SHP77 (cell line): Measurements from ENCODE around the gene CUX1.
"Not testable (repeated sequence)": the region's sequence is repeated elsewhere in the genome, so short reads cannot be mapped to it uniquely, and the experiment has no call there.

Source experiments
- DNase-seq, 2 experiments: peaks; one replicate each; lab custom pipeline; 2025; lab: John Stamatoyannopoulos, UW

CUX1 gene

DNA sequence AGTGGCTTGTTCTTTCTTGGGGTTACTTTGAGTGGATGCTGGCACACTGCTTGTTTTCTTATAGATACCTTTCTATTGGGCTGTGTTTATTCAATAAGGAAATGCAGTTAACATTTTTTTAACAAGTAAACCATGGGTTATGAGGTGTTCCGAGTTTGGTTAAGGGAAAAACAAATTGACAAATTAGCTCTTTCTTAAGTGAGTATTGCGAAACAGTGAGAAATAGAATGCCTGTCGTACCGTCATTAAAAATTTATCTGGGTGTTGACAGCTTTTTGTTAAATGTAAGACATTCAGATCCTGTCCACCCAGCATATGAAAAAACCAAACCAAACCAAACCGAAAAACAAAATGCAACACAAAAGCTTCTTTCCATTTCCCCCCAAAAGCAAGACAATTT lies 6.2 kb downstream of the CUX1 start:
- no peak for DNase-seq

DNA sequence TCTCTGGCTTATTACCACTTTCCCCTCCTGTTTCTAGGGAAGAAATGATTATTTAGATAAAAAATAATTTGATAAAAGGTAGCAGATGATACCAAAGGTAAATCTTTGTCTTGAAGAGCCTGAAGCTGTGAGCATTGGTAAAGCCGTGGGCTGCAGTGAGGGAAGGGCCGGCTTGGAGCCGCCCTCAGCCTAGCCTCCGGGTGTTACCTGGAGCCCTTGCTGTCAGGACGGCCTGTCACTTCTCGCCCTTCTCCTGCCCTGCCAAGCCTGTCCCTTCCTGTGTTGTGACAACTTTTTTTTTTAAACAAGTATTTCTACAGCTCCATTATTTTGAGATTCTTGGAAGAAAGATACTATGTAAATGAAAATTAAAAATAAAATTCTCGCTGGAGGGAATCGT lies 7.0 kb downstream of the CUX1 start:
- no peak for DNase-seq

DNA sequence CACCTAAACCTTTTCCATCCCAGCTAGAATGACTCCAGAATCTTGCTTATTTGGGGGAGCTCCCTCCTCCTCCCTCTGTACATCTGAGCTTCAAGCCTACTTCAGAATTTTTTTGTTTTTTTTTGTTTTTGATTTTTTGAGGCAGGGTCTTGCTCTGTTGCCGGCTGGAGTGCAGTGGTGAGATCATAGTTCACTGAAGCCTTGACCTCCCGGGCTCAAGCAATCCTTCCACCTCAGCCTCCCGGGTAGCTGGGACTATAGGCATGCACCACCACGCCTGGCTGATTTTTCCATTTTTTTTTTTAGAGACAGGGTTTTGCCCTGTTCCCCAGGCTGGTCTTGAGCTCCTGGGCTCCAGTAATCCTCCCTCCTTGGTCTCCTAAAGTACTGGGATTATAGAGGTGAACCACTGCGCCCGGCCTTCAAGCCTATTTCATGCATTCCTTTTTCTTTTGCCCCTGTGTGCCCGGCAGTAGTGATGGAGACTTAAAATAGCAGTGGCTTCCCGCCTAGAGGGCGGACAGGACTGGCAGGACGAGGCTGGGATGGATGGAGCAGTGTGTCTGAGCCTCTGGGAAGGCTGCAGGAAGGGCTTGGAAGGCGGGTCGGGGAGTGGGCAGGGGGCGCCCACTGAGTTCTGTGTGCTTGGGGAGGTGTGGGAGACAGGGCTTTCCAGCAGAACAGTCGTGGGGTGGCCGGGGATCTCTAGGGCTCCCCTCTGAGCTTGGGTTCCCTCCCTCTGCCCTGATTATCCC lies 8.8 kb downstream of the CUX1 start:
- no peak for DNase-seq

DNA sequence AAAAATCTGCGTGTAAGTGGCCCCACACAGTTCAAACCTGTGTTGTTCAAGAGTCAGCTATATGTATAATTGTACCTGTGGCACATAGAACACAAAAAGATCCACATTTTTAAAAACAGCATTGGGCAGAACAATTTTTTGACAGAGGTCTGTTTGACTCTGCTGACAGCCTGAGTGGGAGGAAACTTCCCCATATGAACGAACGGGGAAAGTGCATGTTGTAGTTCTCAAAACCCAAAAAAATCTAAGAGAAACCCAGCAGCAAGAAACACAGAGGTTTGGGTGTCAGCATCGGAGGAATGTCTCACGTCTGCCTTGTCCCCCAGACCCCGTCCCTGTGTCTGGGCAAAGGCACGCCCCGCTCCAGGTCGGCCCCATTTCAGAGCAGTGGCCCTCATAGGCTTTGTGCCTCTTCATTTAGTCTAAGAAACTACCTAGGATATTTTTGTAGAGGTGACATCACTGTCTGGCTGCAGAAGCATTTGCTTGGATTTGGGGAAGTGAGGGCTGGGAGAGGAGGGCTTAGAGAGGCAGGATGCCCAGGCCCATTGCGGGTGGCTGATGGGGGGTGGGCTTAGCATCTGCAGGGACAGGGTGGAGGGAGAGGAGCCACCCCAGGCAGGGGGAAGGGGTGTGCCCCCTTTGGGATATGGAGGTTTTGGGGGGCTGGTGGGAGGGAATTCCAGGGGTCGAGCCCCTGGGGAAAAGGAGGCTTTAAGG lies 11.0 kb downstream of the CUX1 start:
- no peak for DNase-seq

DNA sequence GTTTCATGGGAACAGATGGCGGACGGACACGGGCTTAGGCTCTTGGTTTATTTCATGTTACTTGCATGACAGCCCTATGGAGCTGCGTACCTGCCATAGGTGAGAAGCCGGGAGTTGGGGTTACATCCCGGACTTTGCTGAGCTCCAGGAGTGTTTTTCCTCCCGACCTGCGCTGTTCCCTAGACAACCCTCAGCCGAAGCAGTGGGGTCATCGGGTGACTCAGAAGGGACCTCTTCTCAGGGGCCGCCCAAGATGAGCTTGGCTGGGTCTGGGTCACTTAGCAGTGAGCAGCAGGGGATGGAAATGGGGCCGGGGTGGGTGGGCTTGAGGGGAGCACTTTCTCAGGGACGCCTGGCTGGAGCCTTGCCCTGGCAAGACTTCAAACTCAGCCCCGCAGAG lies 11.9 kb downstream of the CUX1 start:
- DNase-seq = no peak

DNA sequence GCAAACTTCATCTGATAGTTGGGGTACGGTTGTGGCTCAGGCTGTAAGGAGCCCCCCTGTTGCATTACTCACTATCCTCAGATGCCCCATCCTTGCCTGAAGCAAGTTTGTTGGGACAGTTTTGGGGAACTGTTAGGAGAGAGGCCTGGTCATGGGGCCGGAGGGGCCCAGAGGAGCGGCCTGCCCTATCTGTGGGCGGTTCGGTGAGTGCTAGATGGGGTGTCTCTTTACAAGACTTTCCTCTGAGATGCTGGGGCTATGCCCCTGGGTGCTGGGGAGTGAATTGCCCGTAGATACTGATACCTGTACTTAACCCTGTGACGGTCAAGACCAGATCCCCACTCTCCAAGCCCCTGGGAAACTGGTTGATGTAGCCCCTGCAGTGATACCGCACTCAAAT lies 12.4 kb downstream of the CUX1 start:
- DNase-seq = no peak

DNA sequence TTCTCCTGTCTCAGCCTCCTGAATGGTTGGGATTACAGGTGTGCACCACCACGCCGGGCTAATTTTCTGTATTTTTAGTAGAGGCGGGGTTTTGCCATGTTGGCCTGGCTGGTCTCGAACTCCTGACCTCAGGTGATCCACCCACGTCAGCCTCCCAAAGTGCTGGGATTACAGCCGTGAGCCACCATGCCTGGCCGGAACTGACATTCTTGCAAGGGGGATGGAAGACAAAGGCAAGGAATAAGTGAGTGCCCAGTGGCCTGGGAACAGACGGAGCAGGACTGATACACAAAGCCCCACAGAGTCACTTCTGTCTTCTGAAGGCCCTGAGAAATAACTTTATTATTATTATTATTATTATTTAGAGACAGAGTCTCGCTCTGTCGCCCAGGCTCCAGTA lies 14.0 kb downstream of the CUX1 start:
- not testable (repeated sequence) for DNase-seq

DNA sequence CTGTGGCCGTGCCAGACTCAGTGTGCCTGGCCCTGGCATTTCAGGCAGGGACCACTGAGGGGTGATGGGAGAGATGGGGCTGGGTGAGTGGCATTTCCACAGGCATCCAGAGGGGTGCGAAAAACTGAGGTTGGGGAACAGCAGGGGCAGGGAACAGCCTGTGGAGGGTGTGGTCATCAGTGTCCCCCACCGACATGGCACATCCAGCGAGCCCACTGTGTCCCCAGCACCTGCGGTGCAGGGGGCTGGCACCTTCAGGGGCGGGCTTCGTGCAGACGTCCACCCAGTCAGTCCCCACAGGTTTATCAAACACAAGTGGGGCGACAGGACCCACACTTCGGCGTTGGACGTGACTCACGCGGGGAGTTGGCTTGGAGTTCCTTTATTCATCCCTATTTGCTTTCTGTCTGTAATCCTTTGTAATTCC lies 14.8 kb downstream of the CUX1 start:
- no peak for DNase-seq

DNA sequence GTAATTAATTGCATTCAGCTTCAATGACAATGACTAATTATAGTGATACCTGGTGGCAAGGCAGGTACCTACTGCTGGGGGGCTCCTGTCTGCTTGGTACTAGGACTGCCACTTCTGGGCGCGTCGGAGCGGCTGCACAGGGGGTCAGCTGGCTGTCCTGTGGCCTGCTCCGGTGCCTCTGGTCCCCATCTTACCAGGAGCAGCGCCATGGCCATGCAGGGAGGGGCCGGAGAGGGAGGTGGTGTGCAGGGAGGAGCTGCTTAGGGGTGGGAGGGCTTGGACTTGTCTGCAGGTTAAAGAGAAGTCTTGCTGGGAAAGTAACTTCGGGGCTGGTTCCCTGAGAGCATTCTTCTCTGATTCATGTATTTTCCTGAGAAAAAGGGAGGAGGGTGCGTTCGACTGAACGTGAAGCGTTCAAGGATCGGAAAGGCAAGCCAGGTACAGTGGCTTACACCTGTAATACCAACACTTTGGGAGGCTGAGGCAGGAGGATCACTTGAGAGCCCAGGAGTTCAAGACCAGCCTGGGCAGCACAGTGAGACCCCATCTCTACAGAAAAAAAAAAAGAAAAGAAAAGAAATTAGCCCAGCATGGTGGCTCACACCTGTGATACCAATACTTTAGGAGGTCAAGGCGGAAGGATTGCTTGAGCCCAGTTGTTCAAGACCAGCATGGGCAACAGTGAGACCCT lies 15.4 kb downstream of the CUX1 start:
- no peak for DNase-seq

DNA sequence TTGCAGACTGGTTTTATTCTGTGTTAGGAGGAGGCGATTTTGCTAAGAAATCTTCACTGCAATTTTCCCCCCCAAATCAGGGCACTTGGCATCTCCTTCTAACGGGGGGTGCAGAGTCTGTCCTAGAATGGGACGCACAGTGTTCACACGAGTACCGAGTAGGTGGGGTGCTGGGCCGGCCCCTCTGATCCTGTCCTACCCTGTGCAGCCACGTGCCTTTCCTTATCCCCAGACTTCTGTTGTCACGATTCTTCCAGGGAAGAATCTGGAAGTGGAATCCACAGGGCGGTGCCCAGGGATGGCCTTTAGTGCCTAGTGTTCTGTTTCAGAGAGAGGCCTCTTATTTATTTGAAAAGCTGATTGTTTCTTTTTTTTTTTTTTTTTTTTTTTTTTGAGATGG lies 16.4 kb downstream of the CUX1 start:
- no peak for DNase-seq

DNA sequence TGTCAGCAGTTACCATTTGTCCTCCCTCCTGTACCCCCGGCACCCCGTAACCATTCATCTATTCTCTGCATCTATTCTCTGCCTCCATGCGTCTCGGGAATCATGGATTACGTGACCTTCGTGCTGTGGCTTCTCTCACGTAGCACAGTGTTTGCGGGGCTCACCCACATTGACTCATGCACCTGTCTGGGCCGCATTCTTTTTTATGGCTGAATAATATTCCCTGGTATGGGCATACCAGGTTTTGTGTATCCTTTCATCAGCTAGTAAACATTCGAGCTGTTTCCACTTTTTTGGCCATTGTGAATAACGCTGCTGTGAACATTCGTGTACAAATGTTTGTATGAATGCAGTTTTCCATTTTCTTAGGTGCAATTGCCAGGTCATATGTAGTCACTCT lies 17.7 kb downstream of the CUX1 start:
- no peak for DNase-seq

DNA sequence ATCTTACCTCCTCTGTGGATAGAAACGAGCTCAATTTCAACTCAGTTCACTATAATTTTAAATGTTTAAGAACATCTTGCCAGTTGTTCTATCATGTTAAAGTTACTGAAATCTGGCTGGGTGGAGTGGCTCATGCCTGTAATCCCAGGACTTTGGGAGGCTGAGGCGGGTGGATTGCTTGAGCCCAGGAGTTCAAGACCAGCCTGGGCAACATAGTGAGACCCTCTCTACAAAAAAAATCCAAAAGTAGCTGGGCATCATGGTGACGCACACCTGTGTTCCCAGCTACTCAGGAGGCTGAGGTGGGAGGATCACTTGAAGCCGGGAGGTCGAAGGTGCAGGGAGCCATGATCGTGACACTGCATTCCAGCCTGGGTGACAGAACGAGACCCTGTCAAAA lies 20.0 kb downstream of the CUX1 start:
- not testable (repeated sequence) for DNase-seq

DNA sequence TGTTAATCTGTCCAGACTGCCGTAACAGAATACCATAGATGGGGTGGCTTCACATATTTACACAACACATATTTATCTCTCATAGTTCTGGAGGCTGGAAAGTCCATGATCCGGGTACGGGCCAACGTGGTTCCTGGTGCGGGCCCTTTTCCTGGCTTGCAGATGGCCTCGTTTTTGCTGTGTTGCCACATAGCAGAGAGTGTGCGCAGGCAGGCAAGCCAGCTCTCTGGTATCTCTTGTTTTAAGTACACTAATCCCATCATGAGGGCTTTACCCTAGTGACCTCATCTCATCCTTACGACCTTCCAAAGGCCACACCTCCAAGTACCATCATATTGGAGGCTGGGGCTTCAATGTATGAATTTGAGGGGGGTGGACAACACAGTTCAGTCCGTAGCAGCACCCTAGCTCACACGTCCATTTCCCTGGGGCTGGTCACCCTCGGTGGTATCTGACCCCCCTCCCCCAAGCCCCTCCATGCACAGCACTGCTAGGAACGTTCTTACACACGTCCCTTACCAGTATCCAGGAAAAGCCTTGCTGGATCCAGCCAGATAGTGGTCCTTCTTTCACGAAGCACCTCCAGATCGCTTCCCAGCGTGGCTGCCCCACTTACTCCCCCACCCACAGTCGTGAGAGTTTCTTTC lies 21.5 kb downstream of the CUX1 start:
- DNase-seq = no peak

DNA sequence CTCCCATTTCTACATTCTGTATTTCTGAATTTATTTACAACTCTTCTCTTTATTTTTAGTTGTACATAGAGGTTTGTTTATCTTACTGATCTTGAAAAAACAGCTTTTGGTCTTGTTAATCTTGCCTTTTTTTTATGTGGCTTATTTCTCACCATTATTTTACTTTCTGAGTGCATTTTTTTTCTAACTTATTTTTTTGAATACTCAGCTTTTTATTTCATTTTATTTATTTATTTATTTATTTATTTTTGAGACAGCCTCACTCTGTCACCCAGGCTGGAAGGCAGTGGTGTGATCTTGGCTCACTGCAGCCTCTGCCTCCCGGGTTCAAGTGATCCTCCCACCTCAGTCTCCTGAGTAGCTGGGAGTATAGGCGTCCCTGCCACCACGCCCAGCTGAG lies 23.9 kb downstream of the CUX1 start:
- DNase-seq = no peak

DNA sequence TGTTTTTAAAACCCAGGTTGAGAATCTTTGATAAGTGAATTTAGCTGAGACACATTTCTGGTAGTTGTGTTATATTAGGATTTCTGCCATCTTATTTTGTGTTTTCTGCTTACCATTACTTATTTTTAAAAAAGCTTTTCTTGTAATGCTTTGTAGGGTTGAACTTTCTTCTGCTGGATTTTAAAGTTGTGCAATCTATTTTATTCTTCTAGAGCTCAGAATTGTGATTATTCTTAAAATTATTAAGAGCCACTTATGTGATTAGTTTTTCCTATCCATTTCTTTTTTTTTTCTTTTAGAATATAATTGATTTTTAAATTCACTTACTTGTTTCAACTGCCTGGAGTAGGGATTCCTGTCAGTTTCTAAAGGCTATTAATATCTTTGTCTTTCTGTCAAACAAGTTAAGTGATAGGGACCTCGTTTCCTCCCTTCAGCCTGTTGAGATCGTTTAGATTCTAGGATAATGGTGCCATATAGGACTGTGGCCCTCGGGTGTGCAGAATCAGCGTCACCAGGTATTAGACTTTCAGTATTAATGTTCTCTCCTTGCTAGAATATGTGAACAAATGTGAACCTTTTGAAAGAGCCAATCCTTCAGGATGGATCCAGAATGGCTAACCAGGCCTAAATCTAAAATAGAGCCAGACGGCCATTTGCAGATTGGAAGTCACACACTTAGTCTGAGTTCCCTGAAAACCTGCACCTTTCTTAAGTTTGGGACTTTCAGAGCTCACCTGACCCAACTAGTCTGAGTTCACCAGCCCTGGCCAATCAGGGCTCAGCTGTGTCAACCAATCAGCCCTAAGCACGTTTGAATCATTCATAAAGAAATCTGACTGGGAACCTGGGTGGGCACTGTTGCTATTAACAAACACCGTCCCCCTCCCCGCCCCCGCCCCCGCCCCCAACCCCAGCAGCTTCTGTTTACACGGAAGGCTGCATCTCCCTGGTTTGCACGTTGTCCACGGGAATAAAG lies 26.2 kb downstream of the CUX1 start:
- no peak for DNase-seq

DNA sequence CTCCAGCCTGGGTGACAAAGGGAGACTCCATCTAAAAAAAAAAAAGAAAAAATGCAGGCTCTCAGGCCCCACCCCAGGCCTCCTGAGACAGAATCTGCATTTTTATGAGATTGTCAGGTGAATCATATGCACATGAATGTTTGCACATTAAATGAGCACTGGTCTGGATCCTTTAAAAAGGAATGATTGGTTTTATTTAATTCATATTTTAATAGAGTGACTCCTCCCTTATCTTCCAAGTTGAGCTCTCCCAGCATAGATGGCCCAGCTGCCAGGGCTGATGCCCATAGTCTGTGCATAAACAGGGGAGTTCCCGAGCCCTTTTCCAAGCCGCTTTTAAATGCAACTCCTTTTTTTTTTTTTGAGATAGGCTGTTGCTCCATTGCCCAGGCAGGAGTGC lies 28.5 kb downstream of the CUX1 start:
- DNase-seq = no peak

DNA sequence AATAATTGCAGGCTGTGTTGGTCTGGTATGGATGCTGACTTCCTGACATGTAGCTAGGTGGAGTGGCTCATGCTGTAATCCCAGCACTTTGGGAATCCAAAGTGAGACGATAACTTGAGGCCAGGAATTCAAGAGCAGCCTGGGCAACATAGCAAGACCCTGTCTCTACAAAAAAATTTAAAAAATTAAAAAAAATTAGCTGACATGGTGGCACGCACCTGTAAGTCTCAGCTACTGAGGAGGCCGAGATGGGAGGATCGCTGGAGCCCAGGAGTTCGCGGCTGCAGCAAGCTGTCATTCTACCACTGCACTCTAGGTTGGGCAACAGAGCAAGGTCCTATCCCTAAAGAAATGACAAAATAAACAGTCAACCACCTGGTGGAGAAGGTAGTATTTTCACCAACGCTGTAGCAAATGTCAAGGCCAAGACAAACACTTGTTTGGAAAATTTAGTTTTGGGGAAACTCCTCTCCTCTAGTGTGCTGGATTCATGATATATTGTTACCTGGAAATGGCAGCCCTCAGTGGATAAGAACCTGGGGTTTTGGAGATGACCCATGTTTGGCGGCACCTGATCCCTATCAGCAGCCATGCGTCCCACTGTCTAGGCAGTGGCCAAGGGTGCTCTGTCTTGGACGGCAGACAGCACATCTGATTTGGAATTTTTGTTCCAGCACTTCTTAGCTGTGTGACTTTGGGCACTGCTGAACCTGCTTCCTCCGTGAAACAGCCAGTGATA lies 29.5 kb downstream of the CUX1 start:
- no peak for DNase-seq

DNA sequence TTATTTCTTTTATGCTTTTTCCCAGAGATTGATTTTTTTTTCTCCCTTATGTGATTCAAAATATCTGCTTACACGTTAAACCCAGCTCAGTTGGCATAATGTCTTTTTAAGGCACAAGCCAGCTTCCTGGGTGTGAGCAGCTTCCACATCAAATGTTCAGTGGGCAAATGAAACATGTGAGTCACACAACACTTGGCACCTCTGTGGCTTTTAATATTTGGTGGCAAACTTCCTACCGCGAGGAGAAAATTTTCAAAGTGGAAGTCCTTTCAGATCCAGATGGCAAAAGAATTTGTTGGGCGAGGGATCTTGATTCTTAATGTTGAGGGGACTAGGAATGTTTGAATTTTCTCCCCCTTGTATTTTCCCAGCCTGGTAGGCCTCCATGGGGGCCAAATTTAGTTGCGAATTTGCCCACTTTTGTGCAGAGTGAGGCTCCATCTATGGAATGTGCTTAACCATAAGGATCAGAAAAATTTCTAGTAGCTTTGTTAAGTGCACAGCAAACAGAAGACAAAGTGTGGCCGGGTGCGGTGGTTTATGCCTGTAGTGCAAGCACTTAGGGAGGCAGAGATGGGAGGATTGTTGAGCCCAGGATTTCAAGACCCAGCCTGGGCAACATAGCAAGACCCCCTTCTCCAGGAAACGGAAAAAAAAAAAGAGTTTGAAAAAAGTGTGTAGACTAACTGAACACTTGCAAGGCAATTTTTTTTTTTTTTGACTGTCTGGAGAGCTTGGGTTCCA lies 31.0 kb downstream of the CUX1 start:
- no peak for DNase-seq

DNA sequence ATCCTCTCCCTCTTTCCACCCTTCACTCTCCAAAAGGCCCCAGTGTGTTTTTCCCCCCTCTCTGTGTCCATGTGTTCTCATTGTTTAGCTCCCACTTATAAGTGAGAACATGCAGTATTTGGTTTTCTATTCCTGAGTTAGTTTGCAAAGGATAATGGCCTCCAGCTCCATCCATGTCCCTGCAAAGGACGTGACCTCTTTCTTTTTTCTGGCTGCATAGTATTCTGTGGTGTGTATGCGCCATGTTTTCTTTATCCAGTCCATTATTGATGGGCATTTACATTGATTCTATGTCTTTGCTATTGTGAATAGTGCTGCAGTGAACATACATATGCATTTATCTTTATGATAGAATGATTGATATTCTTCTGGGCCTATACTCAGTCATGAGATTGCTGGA lies 31.9 kb downstream of the CUX1 start:
- DNase-seq = not testable (repeated sequence)

DNA sequence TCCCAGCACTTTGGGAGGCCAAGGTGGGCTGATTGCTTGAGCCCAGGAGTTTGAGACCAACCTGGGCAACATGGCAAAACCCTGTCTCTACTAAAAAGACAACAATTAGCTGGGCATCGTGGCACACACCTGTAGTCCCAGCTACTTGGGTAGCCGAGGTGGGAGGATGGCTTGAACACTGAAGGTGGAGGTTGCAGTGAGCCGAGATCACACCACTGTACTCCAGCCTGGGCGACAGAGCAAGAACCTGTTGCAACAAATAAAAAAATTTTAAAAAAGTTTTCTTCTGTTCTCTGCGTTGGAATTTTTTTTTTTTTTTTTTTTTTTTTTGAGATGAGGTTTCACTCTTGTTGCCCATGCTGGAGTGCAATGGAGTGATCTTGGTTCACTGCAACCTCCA lies 34.9 kb downstream of the CUX1 start:
- not testable (repeated sequence) for DNase-seq
